Stimulated activated CD4-positive, alpha-beta T cell treated with anti-CD3 and anti-CD28 coated beads, Interleukin-4, amount 100 ng/mL, for 1 hour (primary cell): Measurements from ENCODE around the gene ZNF469.

Experiments used
- DNase-seq: peaks from one replicate; pipeline ENCODE4 v3.0.0-alpha.2; 2020

Gene ZNF469

DNA sequence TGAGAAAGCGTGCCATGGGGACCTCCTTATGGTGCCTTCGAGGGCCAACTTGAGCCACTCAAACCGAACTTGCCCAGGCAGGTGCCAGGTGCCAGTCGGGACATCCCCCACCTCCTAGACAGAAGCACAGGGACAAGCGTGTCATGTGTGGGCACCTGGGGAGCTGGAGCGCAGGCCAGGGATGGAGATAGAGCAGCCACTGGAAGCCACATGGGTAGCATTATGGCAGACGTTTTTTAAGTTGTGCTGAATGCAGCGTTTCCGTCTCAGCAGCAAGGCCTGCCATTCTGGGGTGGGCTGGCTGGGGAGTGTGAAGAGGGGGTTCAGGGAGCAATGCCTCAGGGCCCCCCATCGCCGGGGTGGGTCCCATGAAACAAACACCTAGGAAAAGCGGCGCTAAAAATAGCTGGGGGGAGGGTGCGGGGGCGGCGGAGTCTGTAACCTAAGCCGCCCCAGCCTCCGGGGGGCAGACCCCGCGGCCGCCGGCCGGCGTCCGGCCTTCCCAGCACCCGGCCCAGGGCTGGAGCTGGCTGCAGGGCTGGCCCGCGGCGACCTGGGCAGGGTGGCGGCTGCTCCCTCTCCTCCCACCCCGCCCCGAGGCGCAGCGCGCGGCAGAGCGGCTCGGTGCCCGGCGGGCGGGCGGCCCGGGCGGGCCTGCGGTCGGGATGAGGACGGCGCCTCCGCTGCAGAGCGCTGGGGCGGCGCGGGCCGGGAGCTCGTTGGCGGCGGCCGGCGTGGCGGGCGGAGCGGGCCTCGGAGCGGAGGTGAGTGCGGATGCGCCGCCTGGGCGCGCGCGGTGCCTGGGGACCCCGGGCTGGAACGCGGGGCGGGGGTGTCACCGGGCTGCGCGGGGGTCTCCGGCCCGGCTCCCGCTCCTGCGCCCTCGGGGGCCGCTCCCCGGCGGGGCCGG, at the start of gene ZNF469:
Gene ZNF469, plus strand, starts transcription at position 469 of the 910 bp plus-strand sequence. CDS start 44,512 bp downstream, outside the sequence.
- DNase-seq = no peak

GRCh38 chr16:88333848-88334777, 48.6 kb upstream of the ZNF469 start:
- no peak for DNase-seq

DNA sequence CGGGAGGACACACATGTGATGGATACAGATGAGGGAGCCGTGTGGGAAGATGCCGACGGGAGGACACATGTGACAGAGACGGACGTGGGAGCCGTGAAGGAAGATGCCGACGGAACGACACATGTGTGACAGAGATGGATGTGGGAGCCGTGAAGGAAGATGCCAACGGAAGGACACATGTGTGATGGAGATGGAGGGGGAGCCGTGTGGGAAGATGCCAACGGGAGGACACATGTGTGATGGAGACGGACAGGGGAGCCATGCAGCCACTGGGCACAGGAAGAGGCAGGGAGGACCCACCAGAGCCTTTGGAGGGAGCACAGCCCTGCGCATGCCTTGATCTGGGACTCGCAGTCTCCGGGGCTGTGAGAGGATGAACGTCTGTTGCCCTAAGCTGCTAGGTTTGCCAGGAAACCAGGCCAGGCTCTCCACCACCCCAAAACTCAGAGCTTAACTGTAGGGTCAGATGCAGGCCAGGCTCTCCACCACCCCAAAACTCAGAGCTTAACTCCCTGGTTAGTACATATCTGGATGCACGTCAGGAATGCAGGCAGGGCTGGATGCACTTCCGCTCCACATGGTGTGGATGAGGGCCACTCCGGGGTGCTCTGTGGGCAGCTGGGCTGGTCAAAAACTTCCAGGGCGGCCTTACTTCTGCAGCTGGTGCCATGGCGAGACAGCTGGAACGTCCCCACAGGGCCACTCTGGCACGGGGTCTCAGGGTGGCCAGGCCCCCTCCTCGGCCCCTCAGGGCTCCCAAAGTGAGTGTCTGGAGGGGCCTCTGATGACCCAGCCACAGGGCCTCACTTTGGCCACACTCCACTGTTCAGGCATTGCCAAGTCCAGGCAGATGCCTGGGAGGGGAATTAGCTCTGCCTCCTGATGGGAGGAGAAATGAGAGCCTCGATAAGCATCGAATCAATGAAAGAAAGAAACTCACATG, 47.7 kb upstream of the ZNF469 start:
- DNase-seq = no peak

GRCh38 chr16:88337021-88337420, 45.7 kb upstream of the ZNF469 start:
- DNase-seq = no peak

- DNase-seq = no peak
Observed at GRCh38 chr16:88337538-88337937, 45.2 kb upstream of the ZNF469 start.

- DNase-seq = no peak
Observed at GRCh38 chr16:88338111-88338510, 44.6 kb upstream of the ZNF469 start.

DNA sequence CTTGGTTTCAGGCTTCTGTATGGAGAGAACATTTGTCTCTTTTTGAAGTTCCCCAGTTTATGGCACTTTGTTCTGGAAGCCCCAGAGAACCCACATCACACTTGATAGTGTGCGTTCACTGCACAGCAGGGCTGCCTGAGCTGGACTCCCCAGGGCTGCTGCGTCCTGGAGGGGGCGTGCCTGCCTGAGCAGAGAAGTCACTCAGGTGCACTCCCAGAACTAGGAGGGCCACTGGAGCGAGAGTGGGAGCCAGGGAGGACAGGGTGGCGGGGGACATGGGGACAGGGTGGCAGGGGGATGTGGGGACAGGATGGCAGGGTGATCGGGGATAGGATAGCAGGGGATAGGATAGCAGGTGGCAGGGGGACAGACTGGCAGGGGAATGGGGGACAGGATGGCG, 43.9 kb upstream of the ZNF469 start:
- no peak for DNase-seq

GRCh38 chr16:88339930-88340754, 42.6 kb upstream of the ZNF469 start:
- no peak for DNase-seq

GRCh38 chr16:88340755-88341150, 42.0 kb upstream of the ZNF469 start:
- DNase-seq = no peak

DNA sequence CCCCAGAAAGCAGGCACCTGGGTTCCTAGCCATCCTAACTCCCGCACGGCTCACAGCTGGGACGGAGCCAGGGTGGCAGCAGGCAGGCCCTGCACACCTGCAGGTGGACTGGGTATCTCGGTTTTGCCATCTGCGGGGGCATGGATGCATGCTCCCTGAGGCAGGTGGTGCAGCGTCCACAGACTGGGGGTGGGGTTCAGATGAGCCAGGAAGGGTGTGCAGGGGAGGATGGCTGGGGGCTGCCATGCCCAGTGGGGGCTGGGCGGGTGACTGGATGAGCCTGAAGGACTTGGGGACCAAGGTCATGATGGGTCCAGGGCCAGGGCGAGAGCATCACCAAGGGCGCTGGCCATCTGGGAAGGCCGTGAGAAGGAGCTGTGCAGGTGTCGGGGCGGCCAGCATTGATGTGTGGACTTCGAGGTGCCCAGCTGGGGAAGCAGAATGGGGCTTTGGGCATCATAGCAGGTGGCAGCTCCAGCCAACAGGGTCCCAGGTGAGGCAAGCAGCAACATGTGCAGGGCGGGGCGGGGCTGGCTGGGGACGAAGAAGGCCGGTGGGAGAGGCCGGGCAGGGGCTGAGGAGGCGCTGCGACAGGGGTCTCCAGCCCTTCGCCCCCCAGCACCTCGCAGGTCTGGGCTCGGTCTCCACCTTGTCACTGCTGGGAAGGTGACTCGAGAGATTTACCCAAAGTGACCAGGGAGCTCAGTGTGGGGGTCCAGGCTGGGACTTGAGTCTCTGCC, 41.0 kb upstream of the ZNF469 start:
- no peak for DNase-seq

DNA sequence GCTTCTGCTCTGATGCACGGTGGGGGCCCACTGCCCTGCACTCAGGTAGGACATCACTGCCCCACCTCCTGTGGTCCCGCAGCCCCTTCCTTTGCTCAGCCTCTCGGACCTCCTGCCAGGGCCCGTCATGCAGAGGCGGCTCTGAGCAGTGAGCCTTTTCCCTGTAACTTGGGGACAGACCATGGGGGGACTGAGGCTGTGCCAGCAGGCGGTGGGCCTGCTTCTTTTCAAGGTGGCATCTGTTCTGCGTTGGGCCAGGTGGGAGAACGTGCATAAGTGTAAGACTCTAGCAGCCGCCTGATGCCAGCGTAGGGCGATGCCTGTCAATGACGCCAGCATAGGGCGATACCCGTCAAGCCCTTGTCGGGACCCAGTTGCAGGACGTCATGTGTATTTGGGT, 40.3 kb upstream of the ZNF469 start:
- DNase-seq = no peak

DNA sequence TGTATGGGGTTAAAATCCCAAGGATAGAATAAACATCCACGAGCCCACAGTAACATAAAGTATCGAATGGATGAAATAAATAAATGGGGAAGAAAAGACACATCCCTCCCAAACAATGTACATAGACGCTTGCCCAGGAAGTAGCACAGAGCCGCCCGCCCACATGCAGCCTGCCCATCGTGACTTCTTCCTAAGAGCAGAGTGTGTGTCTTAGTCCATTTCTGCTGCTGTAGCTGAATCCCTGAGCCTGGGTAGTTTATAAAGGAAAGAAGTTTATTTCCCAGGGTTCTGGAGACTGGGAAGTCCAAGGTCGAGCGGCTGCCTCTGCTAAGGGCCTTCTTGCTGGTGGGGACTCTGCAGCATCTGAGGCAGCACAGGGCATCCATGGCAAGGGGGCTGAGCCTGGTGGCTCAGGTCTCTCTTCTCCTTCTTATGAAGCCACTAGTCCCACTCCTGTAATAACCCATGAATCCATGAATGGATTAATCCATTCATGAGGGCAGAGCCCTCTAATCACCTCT, 39.4 kb upstream of the ZNF469 start:
- no peak for DNase-seq

DNA sequence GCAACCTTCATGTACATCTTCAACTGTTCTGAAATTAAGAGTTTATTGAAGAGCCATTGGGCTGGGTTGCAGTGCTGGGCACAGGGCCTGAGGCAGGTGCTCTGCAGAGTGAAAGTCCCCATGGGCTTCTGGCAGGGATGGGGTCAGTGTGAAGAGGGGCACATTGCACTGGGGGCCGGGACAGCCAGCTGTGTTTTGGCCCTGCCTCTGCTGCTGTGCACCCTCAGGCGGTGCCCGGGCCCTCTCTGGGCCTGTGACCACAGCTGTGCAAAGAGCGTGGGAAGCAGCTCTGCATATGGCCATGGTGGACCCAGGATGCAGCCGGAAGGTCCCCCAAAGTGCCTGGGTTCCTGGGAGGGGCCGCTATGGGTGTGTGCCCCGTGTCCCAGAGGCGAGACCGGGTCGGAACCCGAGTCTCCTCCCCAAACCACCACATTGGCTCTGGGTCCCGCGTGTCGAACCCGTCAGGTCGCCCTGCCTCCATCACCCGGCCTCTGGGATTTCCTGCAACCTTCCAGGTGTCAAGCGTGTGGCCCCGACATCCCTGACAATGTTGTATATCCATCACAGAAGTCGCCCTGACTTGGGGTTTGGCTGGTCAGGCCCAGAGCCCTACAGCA, 38.2 kb upstream of the ZNF469 start:
- no peak for DNase-seq

- DNase-seq = no peak
Observed at GRCh38 chr16:88345031-88345720, 37.6 kb upstream of the ZNF469 start.

DNA sequence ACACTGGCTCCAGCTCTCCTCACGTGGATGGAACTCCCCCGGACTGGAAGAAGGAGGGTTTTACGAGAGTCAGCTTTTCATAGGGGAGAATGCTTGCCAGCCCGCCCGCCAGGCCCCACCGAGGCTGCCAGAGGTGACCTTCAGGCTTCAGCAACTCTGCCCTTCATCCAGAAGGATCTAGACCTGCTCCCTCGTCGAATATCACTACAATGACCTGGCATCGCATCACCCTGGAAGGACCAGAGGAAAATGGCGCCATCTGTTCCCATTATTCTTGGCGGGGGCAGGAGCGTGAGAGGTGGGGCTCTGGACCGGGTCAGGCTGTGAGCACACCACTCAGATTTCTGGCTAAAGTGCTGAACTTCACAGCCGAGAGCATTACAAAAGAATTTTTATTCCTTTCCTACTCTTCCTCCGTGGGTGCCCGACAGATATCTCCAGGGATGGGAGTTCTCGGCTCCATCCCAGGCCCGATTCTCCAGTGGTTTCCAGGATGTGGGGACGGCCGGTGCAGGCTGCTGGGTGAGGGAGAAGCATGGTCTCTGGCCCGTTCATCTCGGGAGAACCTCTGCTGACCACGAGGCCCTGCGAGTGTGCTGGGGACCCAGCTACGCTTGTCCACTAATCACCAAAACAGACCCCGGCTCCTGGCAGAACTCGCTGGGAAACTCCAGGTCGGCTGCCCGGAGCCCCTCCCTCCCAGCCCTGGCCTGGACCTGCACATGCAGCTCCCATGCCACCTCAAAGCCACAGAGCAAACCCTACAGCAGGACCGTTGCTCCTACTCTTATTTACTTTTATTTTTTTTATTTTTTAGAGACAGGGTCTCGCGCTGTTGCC, 36.8 kb upstream of the ZNF469 start:
- no peak for DNase-seq

DNA sequence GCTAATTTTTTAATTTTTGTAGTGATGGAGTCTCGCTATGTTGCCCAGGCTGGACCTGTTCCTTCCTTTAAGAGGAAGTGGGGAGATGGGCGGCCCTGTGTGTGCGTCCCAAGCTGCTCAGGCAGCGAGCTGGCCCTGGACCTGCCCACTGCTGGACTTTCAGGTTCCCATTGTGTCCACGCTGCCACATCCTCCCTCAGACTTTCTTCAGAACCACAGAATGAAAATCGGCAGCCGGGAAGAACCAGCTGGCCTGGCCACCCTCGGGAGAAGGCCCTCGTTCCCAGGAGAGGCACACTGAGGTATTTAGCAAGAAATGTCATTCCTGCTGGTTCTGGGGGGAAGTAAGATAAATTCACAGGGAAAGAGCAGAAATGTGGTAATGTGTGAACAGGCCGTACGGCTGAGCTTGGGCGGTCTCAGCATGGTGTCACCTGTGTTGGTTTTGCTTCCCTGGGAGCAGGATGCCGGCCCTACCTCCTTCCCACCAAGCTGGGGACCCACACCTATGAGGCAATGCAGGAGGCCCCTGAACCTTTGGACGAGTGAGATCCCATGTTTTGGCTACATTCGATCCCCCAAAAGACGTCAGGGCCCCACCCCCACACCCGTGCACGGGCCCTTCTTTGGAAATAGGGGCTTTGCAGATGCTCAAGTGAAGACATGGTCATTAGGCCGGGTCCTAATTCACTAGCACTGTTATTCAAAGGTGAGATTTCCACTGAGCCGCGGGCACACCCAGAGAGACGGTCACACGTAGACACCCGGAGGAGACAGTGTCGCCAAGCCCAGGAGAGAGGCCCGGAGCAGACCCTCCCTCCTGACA, 35.9 kb upstream of the ZNF469 start:
- DNase-seq = no peak

DNA sequence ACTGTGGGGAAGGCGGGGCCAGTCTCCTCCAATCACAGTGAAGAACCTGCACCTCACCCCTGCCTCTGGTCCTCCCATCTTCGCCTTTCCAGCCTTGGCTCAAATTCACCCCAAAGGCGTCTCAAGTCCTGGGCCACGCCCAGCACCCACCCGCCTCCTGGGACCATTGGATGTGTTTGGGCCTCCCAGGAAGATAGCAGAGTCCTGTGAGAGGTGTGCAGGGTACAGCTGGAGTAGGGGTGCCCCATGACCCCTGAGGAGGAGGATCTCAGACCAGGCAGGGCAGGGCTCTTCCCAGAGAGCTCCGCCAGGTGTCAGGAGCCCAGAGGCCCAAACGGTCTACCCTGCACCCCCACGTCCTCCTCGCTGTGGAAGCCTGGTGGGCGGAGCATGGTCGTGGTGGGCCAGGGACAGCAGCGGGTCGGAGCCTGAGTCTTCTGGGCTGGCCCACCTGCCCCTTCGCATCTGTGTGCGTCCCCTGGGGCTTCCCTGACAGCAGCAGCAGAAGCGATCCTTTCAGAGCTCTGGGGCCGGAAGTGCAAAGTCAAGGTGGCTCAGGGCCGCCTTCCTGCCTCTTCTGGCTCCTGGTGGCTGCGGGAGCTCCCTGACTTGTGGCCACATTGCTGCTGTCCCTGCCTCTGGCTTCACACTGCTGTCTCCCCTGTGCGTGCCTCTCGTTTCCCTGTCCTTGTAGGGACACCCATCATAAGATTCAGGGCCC, 34.9 kb upstream of the ZNF469 start:
- no peak for DNase-seq
